ENCODE data around the gene PCDHB15.
"Not testable (repeated sequence)": the region's sequence is repeated elsewhere in the genome, so short reads cannot be mapped to it uniquely, and the experiment has no call there.

PCDHB15 gene

GRCh38 chr5:141245250-141245717 lies at the start of gene PCDHB15:
PCDHB15 (plus strand) TSS chr5:141245395; CDS start chr5:141245579, 184 bp downstream.
- in situ Hi-C loops (cut with MboI; ENCODE audit: low sequenced_read_pairs), result no loop called here

DNA sequence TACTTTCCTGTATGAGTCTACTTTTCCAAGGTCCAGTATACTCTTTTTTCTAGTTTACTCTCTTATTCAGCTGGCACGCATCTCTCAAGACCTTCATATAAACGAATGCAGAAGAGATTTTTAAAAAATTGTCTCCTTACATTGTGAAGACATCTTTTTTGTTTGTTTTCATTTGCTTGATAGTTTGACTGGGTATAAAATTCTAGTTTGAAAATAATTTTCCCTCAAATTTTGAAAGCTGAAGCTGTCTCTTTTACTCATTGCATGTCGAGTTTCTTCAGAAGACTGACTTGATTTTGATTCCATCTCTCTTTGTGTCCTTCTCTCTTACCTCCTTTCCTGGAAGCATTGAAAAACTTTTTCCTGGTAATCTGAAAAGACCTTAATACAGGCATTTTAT lies 48.8 kb upstream of the PCDHB15 start:
- in situ Hi-C loops (cut with MboI; ENCODE audit: low sequenced_read_pairs), result loop anchor here (25.0 kb wide), 1 partner anchor 366 kb away; no protein-coding TSS in a partner anchor

- in situ Hi-C loops (cut with MboI; ENCODE audit: low sequenced_read_pairs), result loop anchor here (25.0 kb wide), 1 partner anchor 363 kb away; no protein-coding TSS in a partner anchor
Measured at GRCh38 chr5:141199359-141200235, 45.6 kb upstream of the PCDHB15 start, which contains the start of gene PCDHB11. PCDHB11 (plus strand) TSS chr5:141199627; CDS start chr5:141199775, 148 bp downstream.

GRCh38 chr5:141201126-141201525 lies 44.1 kb upstream of the PCDHB15 start:
- in situ Hi-C loops (cut with MboI; ENCODE audit: low sequenced_read_pairs), result not testable (repeated sequence)

DNA sequence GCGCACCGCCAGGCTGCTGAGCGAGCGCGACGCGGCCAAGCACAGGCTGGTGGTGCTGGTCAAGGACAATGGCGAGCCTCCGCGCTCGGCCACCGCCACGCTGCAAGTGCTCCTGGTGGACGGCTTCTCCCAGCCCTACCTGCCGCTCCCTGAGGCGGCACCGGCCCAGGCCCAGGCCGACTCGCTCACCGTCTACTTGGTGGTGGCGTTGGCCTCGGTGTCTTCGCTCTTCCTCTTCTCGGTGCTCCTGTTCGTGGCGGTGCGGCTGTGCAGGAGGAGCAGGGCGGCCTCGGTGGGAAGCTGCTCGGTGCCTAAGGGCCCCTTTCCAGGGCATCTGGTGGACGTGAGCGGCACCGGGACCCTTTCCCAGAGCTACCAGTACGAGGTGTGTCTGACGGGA lies 43.5 kb upstream of the PCDHB15 start:
- in situ Hi-C loops (cut with MboI; ENCODE audit: low sequenced_read_pairs), result not testable (repeated sequence)

DNA sequence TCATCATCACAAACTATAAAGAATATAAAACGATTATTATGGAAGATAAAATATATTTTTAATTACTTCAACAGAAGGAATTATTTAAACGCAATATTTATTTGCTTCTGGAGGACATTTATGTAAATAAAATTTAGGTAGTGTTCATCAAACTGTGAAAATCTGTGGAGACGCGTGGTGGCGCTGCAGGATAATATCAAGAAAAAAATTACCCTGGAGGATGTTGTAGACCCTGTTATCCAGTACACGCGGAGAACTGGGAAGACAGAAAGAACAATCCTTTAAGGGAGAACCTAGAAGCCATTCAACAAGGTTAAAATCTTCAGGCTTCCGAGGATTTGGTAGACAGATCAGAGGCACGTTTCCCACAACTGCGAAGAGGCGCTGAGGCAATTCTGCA lies 36.7 kb upstream of the PCDHB15 start, which contains the start of gene PCDHB12:
PCDHB12 (plus strand) TSS at position 242 of the 400 bp plus-strand sequence. CDS start 189 bp downstream, outside the sequence.
- in situ Hi-C loops (cut with MboI; ENCODE audit: low sequenced_read_pairs), result no loop called here

GRCh38 chr5:141210281-141210680 lies 34.9 kb upstream of the PCDHB15 start:
- in situ Hi-C loops (cut with MboI; ENCODE audit: low sequenced_read_pairs), result not testable (repeated sequence)

DNA sequence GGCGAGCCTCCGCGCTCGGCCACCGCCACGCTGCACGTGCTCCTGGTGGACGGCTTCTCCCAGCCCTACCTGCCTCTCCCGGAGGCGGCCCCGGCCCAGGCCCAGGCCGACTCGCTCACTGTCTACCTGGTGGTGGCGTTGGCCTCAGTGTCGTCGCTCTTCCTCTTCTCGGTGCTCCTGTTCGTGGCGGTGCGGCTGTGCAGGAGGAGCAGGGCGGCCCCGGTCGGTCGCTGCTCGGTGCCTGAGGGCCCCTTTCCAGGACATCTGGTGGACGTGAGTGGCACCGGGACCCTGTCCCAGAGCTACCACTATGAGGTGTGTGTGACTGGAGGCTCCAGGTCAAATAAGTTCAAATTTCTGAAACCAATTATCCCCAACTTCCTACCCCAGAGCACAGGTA lies 34.3 kb upstream of the PCDHB15 start:
- in situ Hi-C loops (cut with MboI; ENCODE audit: low sequenced_read_pairs), result not testable (repeated sequence)

DNA sequence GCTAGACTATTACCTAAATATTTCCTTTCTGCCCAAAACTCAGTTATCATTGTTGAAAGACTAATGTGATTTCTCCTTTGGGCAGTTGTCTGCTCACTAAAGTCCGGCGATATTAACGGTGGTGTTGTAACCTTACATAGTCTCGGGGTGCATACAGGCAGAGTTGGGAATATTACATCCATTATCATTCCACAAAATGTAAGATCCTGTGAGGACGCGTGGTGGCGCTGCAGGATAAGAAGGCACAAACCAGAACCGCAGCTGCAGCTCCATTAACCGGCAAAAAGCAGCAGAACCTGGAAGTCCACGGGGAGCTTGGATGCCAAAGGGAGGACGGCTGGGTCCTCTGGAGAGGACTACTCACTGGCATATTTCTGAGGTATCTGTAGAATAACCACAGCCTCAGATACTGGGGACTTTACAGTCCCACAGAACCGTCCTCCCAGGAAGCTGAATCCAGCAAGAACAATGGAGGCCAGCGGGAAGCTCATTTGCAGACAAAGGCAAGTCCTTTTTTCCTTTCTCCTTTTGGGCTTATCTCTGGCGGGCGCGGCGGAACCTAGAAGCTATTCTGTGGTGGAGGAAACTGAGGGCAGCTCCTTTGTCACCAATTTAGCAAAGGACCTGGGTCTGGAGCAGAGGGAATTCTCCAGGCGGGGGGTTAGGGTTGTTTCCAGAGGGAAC lies 31.4 kb upstream of the PCDHB15 start, which contains the start of gene PCDHB13:
PCDHB13 (plus strand) TSS at position 264 of the 684 bp plus-strand sequence; CDS start at position 469, 205 bp downstream.
- in situ Hi-C loops (cut with MboI; ENCODE audit: low sequenced_read_pairs), result not testable (repeated sequence)

- in situ Hi-C loops (cut with MboI; ENCODE audit: low sequenced_read_pairs), result not testable (repeated sequence)
Measured at GRCh38 chr5:141214583-141214982, 30.6 kb upstream of the PCDHB15 start.

DNA sequence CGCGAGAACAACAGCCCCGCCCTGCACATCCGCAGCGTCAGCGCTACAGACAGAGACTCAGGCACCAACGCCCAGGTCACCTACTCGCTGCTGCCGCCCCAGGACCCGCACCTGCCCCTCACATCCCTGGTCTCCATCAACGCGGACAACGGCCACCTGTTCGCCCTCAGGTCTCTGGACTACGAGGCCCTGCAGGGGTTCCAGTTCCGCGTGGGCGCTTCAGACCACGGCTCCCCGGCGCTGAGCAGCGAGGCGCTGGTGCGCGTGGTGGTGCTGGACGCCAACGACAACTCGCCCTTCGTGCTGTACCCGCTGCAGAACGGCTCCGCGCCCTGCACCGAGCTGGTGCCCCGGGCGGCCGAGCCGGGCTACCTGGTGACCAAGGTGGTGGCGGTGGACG lies 29.7 kb upstream of the PCDHB15 start:
- in situ Hi-C loops (cut with MboI; ENCODE audit: low sequenced_read_pairs), result not testable (repeated sequence)

DNA sequence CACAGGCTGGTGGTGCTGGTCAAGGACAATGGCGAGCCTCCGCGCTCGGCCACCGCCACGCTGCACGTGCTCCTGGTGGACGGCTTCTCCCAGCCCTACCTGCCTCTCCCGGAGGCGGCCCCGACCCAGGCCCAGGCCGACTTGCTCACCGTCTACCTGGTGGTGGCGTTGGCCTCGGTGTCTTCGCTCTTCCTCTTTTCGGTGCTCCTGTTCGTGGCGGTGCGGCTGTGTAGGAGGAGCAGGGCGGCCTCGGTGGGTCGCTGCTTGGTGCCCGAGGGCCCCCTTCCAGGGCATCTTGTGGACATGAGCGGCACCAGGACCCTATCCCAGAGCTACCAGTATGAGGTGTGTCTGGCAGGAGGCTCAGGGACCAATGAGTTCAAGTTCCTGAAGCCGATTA lies 29.2 kb upstream of the PCDHB15 start:
- in situ Hi-C loops (cut with MboI; ENCODE audit: low sequenced_read_pairs), result not testable (repeated sequence)

GRCh38 chr5:141223112-141223783 lies 21.9 kb upstream of the PCDHB15 start, which contains the start of gene PCDHB14:
PCDHB14 (plus strand) TSS chr5:141223343; CDS start chr5:141223506, 163 bp downstream.
- in situ Hi-C loops (cut with MboI; ENCODE audit: low sequenced_read_pairs), result no loop called here

DNA sequence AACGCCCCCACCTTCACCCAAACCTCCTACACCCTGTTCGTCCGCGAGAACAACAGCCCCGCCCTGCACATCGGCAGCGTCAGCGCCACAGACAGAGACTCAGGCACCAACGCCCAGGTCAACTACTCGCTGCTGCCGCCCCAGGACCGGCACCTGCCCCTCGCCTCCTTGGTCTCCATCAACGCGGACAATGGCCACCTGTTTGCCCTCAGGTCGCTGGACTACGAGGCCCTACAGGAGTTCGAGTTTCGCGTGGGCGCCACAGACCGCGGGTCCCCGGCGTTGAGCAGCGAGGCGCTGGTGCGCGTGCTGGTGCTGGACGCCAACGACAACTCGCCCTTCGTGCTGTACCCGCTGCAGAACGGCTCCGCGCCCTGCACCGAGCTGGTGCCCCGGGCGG lies 20.4 kb upstream of the PCDHB15 start:
- in situ Hi-C loops (cut with MboI; ENCODE audit: low sequenced_read_pairs), result not testable (repeated sequence)

GRCh38 chr5:141225421-141225820 lies 19.8 kb upstream of the PCDHB15 start:
- in situ Hi-C loops (cut with MboI; ENCODE audit: low sequenced_read_pairs), result not testable (repeated sequence)

DNA sequence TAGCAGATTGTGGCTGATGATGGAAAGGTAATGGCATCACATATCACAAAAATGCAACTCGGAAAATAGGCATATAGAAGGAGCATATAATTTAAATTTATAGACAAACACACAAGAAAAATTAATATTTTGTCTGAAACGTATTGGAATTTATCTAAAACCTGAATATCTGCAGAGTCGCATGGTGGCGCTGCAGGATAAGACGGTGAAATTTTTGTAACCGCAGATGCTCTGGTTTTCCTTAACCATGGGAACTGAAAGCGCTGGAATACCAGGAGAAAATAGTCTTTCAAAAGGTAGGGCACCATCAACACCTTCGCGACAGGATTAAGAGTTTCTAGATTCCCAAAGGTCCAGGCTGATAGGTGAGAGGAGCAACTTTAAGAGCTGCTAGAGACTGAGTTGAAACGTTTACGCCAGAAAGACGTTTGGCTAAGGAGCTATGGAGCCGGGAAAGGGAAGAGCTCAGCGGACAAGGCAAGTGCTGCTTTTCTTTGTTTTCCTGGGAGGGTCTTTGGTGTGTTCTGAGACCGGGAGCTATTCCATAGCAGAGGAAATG lies 11.0 kb upstream of the PCDHB15 start:
- in situ Hi-C loops (cut with MboI; ENCODE audit: low sequenced_read_pairs), result no loop called here

DNA sequence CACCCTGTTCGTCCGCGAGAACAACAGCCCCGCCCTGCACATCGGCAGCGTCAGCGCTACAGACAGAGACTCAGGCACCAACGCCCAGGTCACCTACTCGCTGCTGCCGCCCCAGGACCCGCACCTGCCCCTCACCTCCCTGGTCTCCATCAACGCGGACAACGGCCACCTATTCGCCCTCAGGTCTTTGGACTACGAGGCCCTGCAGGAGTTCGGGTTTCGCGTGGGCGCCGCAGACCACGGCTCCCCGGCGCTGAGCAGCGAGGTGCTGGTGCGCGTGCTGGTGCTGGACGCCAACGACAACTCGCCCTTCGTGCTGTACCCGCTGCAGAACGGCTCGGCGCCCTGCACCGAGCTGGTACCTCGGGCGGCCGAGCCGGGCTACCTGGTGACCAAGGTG lies 9.3 kb upstream of the PCDHB15 start:
- in situ Hi-C loops (cut with MboI; ENCODE audit: low sequenced_read_pairs), result not testable (repeated sequence)

- in situ Hi-C loops (cut with MboI; ENCODE audit: low sequenced_read_pairs), result no loop called here
Measured at GRCh38 chr5:141236516-141237313, 8.5 kb upstream of the PCDHB15 start.

DNA sequence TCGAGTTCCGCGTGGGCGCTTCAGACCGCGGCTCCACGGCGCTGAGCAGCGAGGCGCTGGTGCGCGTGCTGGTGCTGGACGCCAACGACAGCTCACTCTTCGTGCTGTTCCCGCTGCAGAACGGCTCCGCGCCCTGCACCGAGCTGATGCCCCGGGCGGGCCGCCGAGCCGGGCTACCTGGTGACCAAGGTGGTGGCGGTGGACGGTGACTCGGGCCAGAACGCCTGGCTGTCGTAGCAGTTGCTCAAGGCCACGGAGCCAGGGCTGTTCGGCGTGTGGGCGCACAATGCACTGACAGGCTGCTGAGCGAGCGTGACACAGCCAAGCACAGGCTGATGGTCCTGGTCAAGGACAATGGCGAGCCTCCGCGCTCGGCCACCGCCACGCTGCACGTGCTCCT lies 3.7 kb upstream of the PCDHB15 start:
- in situ Hi-C loops (cut with MboI; ENCODE audit: low sequenced_read_pairs), result no loop called here

- in situ Hi-C loops (cut with MboI; ENCODE audit: low sequenced_read_pairs), result not testable (repeated sequence)
Measured at GRCh38 chr5:141246971-141247370, 1.8 kb downstream of the PCDHB15 start.
